Endothelial cell of umbilical vein (primary cell): ENCODE data around the gene NCS1.

Experiments
- EZH2 ChIP-seq: IDR thresholded peaks from 2 replicates; pipeline ENCODE4 v1.6.1; 2012; ENCODE audit warnings: borderline replicate concordance, low read depth, mild to moderate bottlenecking, moderate library complexity, low read length, inconsistent platforms; ENCODE audit not compliant: severe bottlenecking
- MYC ChIP-seq: IDR thresholded peaks from one replicate; pipeline ENCODE4 v1.6.1; 2011; ENCODE audit warnings: mild to moderate bottlenecking, low read depth, low read length
- POLR2A ChIP-seq: IDR thresholded peaks from 2 replicates; pipeline ENCODE4 v1.6.1; 2012; ENCODE audit warnings: low read depth, mild to moderate bottlenecking, control low read depth, low read length
- POLR2AphosphoS5 ChIP-seq: IDR thresholded peaks from 2 replicates; pipeline ENCODE4 v1.6.1; 2012; ENCODE audit warnings: low read depth, mild to moderate bottlenecking, control low read depth, low read length, moderate library complexity; ENCODE audit not compliant: insufficient read depth
- TF ChIP-seq, protein P1 (sequence below): IDR thresholded peaks from 2 replicates; pipeline ENCODE4 v1.6.1; 2011; ENCODE audit not compliant: insufficient read depth, insufficient read length
- TF ChIP-seq, protein P2 (sequence below), 2 donors: IDR thresholded peaks; 1 replicate in 1 of 2; 2 replicates in 1 of 2; pipeline ENCODE4 v1.5.1; 2011; ENCODE audit warnings: low read length in 2 of 2, mild to moderate bottlenecking in 2 of 2, moderate library complexity in 2 of 2, control low read depth in 1 of 2, inconsistent platforms in 1 of 2, low read depth in 1 of 2; ENCODE audit not compliant: insufficient read depth in 1 of 2; ENCODE audit errors: extremely low read depth in 1 of 2

DNA sequence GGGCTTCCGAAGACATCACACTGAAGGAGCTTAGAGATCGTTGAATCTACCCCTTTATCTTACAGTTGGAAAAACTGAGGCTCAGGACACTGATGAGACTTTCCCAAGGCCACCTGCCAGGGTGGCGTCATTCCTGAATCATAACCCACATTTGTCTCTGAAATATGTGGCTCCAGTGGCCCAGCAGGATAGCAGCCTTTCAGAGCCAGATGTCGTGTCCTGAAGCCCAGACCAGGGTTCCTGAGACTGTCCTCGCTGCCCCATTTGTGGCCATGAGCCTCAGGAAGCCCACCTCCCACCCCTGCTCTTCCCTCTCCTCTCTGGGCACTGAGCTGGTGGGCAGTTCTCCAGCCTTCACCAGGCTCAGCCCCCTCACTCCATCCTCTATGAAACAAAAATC, 95.7 kb downstream of the NCS1 start:
- TF ChIP-seq, protein P1, sequence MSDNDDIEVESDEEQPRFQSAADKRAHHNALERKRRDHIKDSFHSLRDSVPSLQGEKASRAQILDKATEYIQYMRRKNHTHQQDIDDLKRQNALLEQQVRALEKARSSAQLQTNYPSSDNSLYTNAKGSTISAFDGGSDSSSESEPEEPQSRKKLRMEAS, result no peak
- TF ChIP-seq POLR2AphosphoS5, result no peak
- no peak for TF ChIP-seq POLR2A
- TF ChIP-seq, protein P2, sequence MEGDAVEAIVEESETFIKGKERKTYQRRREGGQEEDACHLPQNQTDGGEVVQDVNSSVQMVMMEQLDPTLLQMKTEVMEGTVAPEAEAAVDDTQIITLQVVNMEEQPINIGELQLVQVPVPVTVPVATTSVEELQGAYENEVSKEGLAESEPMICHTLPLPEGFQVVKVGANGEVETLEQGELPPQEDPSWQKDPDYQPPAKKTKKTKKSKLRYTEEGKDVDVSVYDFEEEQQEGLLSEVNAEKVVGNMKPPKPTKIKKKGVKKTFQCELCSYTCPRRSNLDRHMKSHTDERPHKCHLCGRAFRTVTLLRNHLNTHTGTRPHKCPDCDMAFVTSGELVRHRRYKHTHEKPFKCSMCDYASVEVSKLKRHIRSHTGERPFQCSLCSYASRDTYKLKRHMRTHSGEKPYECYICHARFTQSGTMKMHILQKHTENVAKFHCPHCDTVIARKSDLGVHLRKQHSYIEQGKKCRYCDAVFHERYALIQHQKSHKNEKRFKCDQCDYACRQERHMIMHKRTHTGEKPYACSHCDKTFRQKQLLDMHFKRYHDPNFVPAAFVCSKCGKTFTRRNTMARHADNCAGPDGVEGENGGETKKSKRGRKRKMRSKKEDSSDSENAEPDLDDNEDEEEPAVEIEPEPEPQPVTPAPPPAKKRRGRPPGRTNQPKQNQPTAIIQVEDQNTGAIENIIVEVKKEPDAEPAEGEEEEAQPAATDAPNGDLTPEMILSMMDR (IDR thresholded peaks at IDR 0.05; ENCODE audit: extremely low read depth in 1 of 2, insufficient read depth in 1 of 2, low read depth in 1 of 2, low read length in 2 of 2), result no peak
- TF ChIP-seq EZH2, result no peak
- no peak for TF ChIP-seq MYC
